ENCODE results near the gene TNFSF8. TPM values are rescaled to one million over a fixed set of nuclear protein-coding genes. Genes with fewer than 3 reads are reported as not detected.

The TNFSF8 gene
- total and polyA plus RNA-seq, 2 of the 8 experiments (the other 6 are each of a cell fraction or from before 2014, with no cell fraction given) = not detected

GRCh38 chr9:114878879-114879564, 51.4 kb downstream of the TNFSF8 start (continued):
- TF ChIP-seq, protein P1, sequence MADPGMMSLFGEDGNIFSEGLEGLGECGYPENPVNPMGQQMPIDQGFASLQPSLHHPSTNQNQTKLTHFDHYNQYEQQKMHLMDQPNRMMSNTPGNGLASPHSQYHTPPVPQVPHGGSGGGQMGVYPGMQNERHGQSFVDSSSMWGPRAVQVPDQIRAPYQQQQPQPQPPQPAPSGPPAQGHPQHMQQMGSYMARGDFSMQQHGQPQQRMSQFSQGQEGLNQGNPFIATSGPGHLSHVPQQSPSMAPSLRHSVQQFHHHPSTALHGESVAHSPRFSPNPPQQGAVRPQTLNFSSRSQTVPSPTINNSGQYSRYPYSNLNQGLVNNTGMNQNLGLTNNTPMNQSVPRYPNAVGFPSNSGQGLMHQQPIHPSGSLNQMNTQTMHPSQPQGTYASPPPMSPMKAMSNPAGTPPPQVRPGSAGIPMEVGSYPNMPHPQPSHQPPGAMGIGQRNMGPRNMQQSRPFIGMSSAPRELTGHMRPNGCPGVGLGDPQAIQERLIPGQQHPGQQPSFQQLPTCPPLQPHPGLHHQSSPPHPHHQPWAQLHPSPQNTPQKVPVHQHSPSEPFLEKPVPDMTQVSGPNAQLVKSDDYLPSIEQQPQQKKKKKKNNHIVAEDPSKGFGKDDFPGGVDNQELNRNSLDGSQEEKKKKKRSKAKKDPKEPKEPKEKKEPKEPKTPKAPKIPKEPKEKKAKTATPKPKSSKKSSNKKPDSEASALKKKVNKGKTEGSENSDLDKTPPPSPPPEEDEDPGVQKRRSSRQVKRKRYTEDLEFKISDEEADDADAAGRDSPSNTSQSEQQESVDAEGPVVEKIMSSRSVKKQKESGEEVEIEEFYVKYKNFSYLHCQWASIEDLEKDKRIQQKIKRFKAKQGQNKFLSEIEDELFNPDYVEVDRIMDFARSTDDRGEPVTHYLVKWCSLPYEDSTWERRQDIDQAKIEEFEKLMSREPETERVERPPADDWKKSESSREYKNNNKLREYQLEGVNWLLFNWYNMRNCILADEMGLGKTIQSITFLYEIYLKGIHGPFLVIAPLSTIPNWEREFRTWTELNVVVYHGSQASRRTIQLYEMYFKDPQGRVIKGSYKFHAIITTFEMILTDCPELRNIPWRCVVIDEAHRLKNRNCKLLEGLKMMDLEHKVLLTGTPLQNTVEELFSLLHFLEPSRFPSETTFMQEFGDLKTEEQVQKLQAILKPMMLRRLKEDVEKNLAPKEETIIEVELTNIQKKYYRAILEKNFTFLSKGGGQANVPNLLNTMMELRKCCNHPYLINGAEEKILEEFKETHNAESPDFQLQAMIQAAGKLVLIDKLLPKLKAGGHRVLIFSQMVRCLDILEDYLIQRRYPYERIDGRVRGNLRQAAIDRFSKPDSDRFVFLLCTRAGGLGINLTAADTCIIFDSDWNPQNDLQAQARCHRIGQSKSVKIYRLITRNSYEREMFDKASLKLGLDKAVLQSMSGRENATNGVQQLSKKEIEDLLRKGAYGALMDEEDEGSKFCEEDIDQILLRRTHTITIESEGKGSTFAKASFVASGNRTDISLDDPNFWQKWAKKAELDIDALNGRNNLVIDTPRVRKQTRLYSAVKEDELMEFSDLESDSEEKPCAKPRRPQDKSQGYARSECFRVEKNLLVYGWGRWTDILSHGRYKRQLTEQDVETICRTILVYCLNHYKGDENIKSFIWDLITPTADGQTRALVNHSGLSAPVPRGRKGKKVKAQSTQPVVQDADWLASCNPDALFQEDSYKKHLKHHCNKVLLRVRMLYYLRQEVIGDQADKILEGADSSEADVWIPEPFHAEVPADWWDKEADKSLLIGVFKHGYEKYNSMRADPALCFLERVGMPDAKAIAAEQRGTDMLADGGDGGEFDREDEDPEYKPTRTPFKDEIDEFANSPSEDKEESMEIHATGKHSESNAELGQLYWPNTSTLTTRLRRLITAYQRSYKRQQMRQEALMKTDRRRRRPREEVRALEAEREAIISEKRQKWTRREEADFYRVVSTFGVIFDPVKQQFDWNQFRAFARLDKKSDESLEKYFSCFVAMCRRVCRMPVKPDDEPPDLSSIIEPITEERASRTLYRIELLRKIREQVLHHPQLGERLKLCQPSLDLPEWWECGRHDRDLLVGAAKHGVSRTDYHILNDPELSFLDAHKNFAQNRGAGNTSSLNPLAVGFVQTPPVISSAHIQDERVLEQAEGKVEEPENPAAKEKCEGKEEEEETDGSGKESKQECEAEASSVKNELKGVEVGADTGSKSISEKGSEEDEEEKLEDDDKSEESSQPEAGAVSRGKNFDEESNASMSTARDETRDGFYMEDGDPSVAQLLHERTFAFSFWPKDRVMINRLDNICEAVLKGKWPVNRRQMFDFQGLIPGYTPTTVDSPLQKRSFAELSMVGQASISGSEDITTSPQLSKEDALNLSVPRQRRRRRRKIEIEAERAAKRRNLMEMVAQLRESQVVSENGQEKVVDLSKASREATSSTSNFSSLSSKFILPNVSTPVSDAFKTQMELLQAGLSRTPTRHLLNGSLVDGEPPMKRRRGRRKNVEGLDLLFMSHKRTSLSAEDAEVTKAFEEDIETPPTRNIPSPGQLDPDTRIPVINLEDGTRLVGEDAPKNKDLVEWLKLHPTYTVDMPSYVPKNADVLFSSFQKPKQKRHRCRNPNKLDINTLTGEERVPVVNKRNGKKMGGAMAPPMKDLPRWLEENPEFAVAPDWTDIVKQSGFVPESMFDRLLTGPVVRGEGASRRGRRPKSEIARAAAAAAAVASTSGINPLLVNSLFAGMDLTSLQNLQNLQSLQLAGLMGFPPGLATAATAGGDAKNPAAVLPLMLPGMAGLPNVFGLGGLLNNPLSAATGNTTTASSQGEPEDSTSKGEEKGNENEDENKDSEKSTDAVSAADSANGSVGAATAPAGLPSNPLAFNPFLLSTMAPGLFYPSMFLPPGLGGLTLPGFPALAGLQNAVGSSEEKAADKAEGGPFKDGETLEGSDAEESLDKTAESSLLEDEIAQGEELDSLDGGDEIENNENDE (IDR thresholded peaks at IDR 0.05; ENCODE audit: insufficient replicate concordance, low read length) = no peak
- TF ChIP-seq TAF1 (IDR thresholded peaks at IDR 0.05; ENCODE audit: low read depth, low read length) (no peak), CHD2 (IDR thresholded peaks at IDR 0.05; ENCODE audit: low read length) (no peak), TCF12 (IDR thresholded peaks at IDR 0.05; ENCODE audit: low read depth, low read length) (no peak), CTBP2 (IDR thresholded peaks at IDR 0.05; ENCODE audit: borderline replicate concordance, insufficient read depth, insufficient read length, low read length) (no peak), JUN (IDR thresholded peaks at IDR 0.05; ENCODE audit: low read depth, low read length) (no peak), CHD1 (IDR thresholded peaks at IDR 0.05; ENCODE audit: low read depth, low read length) (no peak), PHF8 (conservative IDR thresholded peaks at IDR 0.05; ENCODE audit: low read depth, low read length) (no peak), KDM5A (IDR thresholded peaks at IDR 0.05; ENCODE audit: low read length) (no peak), EZH2 (IDR thresholded peaks at IDR 0.05; ENCODE audit: low read depth, low read length, severe bottlenecking) (no peak), FOSL1 (IDR thresholded peaks at IDR 0.05; ENCODE audit: insufficient read depth, low read depth, low read length) (no peak)

Data from H1 (cell line).